ENCODE results near the gene TTPAL.

DNA sequence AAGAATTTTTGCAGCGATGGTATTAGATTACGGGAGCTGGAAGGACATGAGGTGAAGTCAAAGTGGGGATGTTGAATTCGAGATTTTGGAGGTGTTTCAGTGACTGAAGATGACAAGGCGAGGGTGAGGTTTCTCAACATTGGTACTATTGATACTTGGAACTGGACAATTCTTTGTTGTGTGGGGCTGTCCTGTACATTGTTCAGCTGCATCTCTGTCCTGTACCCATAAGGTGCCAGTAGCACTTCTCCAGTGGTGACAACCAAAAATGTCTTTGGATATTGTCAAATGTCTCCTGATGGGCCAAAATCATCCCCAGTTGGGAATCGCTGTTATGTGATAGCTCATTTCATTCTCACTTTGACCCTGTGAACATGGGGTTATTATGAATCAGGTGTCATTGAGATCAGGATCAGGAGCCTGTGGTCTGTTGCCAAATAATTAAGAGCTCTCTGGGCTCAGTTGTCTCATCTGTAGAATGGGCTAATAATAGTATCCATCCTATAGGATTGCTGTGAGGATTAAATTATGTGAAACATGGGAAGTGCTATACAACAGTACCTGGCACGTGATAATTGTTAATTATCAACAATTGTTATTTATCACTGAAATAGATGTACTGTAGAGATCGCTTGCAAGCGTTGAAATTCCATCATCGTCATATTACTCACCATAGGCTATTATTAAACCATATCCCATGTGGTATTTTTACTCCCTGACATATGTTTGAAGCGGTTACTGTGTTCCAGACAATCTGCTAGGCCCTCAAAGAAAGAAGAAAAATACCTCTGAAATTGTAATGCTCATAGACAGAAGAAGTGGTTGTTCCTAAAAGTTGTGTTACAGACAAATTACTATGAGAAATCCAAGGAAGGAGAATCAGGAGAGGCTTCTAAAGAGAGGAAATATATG lies 48.5 kb upstream of the TTPAL start:
- TF ChIP-seq, protein P1, sequence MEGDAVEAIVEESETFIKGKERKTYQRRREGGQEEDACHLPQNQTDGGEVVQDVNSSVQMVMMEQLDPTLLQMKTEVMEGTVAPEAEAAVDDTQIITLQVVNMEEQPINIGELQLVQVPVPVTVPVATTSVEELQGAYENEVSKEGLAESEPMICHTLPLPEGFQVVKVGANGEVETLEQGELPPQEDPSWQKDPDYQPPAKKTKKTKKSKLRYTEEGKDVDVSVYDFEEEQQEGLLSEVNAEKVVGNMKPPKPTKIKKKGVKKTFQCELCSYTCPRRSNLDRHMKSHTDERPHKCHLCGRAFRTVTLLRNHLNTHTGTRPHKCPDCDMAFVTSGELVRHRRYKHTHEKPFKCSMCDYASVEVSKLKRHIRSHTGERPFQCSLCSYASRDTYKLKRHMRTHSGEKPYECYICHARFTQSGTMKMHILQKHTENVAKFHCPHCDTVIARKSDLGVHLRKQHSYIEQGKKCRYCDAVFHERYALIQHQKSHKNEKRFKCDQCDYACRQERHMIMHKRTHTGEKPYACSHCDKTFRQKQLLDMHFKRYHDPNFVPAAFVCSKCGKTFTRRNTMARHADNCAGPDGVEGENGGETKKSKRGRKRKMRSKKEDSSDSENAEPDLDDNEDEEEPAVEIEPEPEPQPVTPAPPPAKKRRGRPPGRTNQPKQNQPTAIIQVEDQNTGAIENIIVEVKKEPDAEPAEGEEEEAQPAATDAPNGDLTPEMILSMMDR (IDR thresholded peaks at IDR 0.05; ENCODE audit: low read depth, low read length, missing input control) = no peak
- TF ChIP-seq, protein P2, sequence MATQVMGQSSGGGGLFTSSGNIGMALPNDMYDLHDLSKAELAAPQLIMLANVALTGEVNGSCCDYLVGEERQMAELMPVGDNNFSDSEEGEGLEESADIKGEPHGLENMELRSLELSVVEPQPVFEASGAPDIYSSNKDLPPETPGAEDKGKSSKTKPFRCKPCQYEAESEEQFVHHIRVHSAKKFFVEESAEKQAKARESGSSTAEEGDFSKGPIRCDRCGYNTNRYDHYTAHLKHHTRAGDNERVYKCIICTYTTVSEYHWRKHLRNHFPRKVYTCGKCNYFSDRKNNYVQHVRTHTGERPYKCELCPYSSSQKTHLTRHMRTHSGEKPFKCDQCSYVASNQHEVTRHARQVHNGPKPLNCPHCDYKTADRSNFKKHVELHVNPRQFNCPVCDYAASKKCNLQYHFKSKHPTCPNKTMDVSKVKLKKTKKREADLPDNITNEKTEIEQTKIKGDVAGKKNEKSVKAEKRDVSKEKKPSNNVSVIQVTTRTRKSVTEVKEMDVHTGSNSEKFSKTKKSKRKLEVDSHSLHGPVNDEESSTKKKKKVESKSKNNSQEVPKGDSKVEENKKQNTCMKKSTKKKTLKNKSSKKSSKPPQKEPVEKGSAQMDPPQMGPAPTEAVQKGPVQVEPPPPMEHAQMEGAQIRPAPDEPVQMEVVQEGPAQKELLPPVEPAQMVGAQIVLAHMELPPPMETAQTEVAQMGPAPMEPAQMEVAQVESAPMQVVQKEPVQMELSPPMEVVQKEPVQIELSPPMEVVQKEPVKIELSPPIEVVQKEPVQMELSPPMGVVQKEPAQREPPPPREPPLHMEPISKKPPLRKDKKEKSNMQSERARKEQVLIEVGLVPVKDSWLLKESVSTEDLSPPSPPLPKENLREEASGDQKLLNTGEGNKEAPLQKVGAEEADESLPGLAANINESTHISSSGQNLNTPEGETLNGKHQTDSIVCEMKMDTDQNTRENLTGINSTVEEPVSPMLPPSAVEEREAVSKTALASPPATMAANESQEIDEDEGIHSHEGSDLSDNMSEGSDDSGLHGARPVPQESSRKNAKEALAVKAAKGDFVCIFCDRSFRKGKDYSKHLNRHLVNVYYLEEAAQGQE (IDR thresholded peaks at IDR 0.05) = no peak
